RCC 7860 (cell line): ENCODE measurements around the gene CYP4B1.
"Not testable (repeated sequence)": the region's sequence is repeated elsewhere in the genome, so short reads cannot be mapped to it uniquely, and the experiment has no call there.

Source experiments
- DNase-seq: peaks from one replicate; pipeline ENCODE4 v3.0.0-alpha.2; 2015; ENCODE audit warnings: low spot score
- FAIRE-seq: peaks from 2 replicates; lab custom pipeline; 2012; peaks lifted over from hg19 to GRCh38; lab: Jason Lieb, UNC

Gene CYP4B1

DNA sequence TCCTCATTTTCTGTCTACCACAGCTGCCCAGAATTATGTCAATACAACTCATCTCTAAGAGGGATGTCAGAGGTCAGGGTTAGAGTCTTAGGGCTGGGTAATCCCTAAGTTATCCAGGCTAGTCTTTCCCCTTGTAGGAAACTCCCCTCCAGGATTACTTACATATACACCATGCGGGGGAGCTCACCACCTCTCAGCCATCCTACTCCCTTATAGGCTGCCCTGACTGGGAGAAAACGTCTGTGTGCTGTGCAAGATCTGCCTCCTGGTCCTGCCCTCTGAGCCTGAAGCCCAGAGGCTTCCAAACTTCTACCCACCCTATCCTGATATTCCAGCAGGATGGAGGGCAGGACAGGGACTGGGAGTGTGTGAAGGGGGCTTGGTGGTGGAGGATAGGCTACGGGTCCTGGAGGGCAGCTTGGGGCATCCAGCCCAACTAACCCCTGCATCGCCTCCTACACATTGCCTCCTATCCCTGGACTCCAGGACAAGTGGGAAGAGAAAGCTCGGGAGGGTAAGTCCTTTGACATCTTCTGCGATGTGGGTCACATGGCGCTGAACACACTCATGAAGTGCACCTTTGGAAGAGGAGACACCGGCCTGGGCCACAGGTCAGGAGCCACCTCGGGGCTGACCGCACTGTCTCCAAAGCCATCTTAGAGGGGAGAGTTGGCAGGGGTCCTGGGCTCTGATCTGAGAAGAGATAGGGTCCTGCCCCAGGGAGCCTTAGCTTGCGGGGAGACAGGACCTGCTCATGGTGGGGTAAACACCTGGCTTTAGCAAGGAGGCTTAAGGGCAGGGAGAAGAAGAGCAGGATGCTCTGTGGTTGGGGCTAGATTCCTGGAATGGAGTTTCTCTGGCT lies 14.4 kb downstream of the CYP4B1 start:
- no peak for FAIRE-seq

DNA sequence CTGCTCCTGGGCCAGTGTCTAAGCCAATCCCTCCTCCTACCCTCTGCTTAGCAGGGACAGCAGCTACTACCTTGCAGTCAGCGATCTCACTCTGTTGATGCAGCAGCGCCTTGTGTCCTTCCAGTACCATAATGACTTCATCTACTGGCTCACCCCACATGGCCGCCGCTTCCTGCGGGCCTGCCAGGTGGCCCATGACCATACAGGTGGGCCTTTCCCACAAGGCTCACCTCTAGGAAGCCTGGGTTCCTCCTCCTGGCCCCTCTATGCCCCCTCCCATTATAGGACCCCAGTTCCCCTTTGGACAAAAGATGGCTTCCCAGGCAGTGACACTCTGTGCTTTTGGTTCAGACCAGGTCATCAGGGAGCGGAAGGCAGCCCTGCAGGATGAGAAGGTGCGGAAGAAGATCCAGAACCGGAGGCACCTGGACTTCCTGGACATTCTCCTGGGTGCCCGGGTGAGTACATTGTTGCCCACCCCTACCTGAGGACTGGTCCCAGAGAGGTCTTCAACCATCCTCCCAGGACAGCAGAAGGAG lies 15.1 kb downstream of the CYP4B1 start:
- no peak for DNase-seq
- no peak for FAIRE-seq

More for the DNA sequence above, 14.4 kb downstream of the CYP4B1 start:
- no peak for DNase-seq

DNA sequence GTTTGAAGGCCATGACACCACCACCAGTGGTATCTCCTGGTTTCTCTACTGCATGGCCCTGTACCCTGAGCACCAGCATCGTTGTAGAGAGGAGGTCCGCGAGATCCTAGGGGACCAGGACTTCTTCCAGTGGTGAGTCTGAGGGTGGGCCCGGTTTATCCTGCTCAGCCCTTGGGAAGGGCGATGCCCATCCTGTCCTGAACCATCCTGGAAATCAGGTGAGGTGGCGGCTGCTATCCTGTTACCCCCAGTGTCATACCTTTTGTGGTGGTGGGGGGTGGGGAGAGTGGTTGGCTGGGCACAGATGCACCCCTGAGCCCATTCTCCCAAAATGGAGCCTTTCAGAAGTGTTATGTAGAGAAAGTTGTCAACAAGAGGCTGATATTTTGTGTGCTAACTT lies 16.3 kb downstream of the CYP4B1 start:
- no peak for DNase-seq
- FAIRE-seq = no peak

DNA sequence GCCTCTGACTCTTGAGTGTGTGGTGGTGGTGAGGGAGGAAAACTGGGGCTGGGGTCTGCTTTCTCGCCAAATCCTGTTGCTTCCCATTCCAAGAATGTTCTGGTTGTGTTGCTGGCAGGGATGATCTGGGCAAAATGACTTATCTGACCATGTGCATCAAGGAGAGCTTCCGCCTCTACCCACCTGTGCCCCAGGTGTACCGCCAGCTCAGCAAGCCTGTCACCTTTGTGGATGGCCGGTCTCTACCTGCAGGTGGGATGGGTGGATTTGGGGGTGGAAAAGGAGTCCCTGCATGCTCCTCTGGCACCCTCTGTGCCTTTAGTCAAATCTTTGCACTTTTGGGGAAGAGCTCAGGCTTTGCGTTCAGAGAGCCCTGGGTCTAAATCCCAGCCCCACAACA lies 18.1 kb downstream of the CYP4B1 start:
- DNase-seq (no peak), FAIRE-seq (no peak)

DNA sequence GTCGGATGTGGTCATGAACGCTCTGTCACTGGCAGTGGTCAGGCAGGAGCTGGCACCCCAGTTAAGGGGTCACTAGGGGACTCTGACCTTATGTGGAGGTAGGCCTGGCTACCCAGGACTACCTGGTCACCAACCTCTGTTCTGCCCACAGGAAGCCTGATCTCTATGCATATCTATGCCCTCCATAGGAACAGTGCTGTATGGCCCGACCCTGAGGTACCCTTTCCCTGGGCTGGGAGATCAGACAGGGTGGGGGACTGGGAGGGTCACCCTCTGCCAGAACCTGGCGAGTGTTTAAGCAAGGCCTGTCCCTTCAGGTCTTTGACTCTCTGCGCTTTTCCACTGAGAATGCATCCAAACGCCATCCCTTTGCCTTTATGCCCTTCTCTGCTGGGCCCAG lies 19.0 kb downstream of the CYP4B1 start:
- DNase-seq (no peak), FAIRE-seq (no peak)

DNA sequence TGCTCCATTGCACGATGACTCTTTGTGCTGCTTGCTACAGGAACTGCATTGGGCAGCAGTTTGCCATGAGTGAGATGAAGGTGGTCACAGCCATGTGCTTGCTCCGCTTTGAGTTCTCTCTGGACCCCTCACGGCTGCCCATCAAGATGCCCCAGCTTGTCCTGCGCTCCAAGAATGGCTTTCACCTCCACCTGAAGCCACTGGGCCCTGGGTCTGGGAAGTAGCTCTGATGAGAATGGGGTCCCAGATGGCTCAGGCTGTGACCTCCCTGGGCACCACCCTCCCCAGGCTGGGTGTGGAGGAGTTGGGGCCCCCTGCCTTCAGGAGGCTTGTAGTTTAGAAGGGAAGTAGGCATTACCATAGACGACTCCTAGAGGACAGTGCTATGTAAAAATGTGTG lies 19.7 kb downstream of the CYP4B1 start:
- FAIRE-seq (no peak), DNase-seq (no peak)

DNA sequence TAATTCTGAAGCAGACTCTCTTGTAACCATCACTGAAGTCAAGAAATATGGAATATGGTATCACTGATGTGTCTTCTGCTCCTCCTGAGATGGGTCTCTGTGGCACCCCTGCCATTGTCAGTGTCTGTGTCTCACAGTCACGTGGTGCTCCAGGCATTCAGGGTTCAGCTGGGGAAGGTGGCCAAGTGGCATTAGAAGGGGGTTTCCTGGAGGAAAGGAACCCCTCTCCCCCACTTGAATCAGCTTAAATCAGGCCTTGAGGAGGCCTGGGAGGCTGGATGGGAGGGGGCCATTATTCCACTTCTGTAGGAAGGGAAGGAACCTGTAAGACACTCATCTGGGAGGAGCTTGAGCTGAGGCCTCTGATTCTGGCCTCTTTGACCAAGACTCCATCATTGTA lies 20.5 kb downstream of the CYP4B1 start:
- DNase-seq (no peak), FAIRE-seq (no peak)

DNA sequence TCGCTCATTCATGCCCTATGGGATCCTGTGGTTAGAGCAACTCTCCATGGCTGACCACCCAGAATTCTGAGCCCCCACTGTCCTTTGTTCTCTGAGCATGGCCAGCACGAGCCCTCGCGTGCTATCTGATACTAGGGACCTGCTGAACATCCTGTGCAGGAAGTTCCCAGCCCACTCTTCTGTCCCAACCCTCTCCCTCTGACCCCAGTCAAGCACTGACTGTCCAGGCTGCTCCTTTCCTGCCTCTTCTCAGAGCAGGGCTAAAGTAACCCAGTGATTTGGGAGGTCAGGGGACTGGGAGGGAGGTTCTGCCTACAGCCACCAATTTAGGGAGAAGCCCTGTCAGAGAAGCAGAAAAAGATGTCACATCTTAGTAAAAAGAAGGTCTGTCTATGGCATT lies 21.2 kb downstream of the CYP4B1 start:
- FAIRE-seq (no peak), DNase-seq (no peak)

DNA sequence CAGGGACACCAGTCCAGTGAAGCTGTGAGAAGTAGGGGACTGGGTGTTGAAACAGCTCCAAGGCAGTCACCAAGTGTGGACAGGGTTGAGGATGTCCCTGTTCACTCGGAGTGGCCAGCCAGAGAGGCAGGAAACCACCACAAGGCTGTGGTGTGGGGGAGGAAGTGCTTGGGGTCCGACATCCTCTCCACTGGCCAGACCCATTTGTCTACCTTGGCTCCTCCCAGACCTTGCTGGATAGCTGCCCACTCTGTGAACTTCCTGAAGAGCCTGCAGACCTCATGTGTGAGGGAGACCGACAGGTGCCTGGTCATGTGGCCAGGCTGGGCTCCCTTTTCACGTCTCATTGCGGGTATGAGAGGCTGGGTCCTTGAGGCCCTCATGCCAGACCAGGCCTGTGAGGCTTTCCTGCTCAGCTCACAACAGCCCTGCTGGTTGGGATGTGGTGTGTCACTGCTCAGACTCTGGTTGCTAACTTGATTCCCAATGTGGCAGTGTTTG lies 21.8 kb downstream of the CYP4B1 start:
- DNase-seq (no peak), FAIRE-seq (no peak)

DNA sequence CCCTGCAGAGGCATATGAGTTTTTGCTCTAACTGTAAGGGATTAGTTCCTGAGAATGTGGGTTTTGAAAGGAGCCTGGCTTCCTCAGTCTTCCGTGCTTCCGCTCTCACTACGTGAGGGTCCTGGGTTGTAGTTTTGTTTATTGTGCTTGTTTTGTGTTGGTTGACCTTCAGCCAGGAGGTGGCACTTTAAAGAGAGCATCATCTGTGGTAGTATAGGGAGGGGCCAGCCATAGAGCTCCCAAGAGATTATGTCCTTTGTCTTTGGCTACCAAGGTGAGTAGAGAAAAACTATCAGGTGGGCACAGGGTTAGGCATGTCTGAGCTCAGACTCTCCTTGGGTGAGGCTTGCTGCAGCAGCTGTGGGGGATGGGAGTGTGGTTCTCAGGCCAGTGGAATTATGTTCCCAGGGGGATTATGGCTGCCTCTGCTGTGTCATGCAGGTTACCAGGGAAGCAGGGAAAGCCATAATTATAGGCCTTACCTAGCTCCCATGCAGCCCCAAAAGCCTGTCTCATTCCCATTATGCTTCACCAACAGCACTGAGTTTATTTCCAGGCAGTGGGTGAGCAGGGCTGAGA lies 23.5 kb downstream of the CYP4B1 start:
- DNase-seq (no peak), FAIRE-seq (no peak)

DNA sequence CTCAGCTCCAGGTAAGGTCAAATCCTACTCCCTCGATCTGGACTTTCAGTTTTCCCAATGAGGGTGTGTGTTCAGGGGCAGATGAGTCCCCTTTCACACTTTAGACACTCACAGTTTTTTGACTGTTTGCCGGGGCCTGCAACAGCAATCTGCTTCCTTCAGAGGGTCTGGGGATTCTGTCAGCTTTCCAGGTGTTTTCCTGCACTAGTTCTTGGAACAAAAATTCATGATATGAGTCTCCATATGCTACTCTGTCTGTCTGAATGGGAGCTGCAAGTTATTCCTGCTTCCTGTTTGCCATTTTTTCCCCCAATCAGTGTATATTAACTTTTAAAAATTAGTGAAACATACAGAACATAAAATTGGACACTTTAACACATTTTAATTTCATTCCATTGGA lies 24.3 kb downstream of the CYP4B1 start:
- FAIRE-seq (no peak), DNase-seq (no peak)

DNA sequence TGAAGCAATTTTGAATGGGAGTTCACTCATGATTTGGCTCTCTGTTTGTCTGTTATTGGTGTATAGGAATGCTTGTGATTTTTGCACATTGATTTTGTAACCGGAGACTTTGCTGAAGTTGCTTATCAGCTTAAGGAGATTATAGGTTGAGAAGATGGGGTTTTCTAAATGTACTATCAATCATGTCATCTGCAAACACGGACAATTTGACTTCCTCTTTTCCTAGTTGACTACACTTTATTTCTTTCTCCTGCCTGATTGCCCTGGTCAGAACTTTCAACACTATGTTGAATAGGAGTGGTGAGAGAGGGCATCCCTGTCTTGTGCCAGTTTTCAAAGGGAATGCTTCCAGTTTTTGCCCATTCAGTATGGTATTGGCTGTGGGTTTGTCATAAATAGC lies 28.0 kb downstream of the CYP4B1 start:
- DNase-seq, FAIRE-seq: not testable (repeated sequence)

DNA sequence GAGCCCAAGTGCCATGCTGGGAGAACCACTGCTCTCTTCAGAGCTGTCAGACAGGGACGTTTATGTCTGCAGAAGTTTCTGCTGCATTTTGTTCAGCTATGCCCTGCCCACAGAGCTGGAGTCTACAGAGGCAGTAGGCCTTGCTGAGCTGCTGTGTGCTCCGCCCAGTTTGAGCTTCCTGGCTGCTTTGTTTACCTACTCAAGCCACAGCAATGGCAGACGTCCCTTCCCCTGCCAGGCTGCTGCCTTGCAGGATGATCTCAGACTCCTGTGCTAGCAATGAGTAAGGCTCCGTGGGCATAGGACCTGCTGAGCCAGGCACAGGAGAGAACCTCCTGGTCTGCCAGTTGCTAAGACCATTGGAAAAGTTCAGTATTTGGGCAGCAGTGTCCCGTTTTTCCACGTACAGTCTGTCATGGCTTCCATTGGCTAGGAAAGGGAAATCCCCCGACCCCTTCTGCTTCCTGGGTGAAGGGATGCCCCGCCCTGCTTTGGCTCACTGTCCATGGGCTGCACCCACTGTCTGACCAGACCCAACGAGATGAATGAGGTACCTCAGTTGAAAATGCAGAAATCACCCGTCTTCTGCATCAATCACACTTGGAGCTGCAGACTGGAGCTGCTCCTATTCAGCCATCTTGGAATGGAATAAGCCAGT lies 31.9 kb downstream of the CYP4B1 start:
- DNase-seq (no peak), FAIRE-seq (no peak)

DNA sequence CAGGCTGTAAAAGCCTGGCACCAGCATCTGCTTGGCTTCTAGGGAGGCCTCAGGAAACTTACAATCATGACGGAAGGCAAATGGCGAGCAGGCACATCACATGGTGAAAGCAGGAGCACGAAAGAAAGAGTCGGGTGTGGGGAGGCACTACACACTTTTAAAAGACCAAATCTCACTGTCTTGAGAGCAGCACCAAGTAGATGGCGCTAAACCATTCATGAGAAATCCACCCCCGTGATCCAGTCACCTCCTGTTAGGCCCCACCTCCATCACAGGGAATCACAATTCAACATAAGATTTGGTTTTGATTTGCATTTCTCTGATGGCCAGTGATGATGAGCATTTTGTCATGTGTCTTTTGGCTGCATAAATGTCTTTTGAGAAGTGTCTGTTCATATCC lies 36.6 kb downstream of the CYP4B1 start:
- DNase-seq, FAIRE-seq: not testable (repeated sequence)

DNA sequence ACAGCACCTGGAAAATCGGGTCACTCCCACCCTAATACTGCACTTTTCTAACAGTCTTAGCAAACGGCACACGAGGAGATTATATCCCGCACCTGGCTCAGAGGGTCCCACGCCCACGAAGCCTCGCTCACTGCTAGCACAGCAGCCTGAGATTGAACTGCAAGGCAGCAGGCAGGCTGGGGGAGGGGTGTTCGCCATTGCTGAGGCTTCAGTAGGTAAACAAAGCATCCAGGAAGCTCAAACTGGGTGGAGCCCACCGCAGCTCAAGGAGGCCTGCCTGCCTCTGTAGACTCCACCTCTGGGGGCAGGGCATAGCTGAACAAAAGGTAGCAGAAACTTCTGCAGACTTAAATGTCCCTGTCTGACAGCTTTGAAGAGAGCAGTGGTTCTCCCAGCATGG lies 47.5 kb downstream of the CYP4B1 start:
- not testable (repeated sequence) for FAIRE-seq, DNase-seq

DNA sequence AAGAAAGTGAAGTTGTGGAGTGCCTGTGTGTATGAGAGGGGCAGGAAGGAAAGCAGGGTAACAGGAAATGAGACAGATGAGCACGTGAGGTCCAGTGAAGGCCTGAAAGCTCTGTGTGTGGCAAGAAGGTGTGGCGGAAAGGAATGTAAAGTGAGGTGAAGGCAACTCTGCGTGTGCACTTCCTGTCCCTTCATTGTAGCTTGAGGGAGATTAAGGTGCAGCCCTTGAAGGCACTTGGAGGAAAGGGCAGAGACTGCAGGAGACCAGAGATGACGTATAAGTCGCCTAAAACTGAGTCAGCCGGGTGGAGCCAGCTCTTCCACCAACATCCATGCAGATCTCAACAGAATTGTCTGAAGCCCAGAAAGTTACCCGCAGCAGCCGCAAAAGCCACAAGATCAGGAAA lies 58.8 kb downstream of the CYP4B1 start:
- FAIRE-seq, DNase-seq: not testable (repeated sequence)

DNA sequence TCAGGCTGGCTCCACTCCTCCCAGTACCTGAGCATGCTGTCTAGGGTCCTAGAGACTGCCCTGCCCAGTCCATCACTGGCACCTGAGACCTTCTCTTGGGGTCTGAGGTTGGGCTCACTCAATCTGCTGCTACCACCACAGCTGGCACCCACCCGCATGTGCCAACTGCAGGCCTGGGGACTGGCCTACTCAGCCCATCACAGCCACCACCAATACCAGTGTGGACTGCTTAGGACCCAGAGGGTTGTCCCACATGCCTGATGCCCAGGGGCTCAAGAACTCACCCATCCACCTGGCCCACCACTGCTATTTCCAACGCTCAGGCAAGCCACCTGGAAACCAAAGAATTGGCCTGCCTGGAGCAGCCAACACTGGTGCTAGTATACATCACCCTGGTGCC lies 63.5 kb downstream of the CYP4B1 start:
- FAIRE-seq (no peak), DNase-seq (no peak)
